ENCODE results near the gene DGCR8.

GRCh38 chr22:20062043-20062765 lies 17.8 kb upstream of the DGCR8 start:
- TF ChIP-seq CTCF (IDR thresholded peaks at IDR 0.05; ENCODE audit: low read depth, low read length) (no peak), EZH2phosphoT487 (IDR thresholded peaks at IDR 0.05; ENCODE audit: low read depth) (no peak)

Data from OCI-LY3 (cell line).